IMR-90 (cell line): Measurements from ENCODE around the gene INPP5D. TPM values are rescaled to one million over a fixed set of nuclear protein-coding genes. Genes with fewer than 3 reads are reported as not detected.

Experiments
- ATAC-seq: fragments of 200-7000 bp; cut with Tn5 transposase; 2 replicates; pipeline ENCODE4 v1.9.1; 2020; ENCODE audit warnings: low read depth, mild to moderate bottlenecking, moderate library complexity
- BruUV-seq: library from RNA; stranded (reverse); fragments of 400-500 nt; replicated peaks from 2 replicates; lab custom pipeline; 2021; lab: Mats Ljungman, UMichigan
- CTCF ChIA-PET: fragments of 300-600 bp; formaldehyde crosslinking; extraction: SDS; loops from one replicate; lab custom pipeline; 2021; ENCODE audit warnings: antibody characterized with exemption; lab: Yijun Ruan, JAX
- POLR2A ChIA-PET: fragments of 300-600 bp; sonication (Branson Sonifier 250); formaldehyde crosslinking; loops from one replicate; lab custom pipeline; 2022; ENCODE audit warnings: antibody characterized with exemption; ENCODE audit not compliant: unreplicated experiment; lab: Charles Lee
- DNase-seq: peaks from one replicate; pipeline ENCODE4 v3.0.0; 2013
- H2AFZ ChIP-seq: replicated peaks from 2 replicates; pipeline ENCODE3; 2013; ENCODE audit warnings: low read length, mild to moderate bottlenecking; ENCODE audit not compliant: poor library complexity
- H2AK5ac ChIP-seq: 2 replicates; pipeline ENCODE4 v1.6.1; 2013; ENCODE audit warnings: low read depth, low read length, inconsistent platforms
- H2AK9ac ChIP-seq: replicated peaks from 2 replicates; pipeline ENCODE3; 2013; ENCODE audit warnings: mild to moderate bottlenecking, low read depth, low read length, moderate library complexity; ENCODE audit not compliant: poor library complexity
- H2BK120ac ChIP-seq: 2 replicates; pipeline ENCODE4 v1.6.1; 2013; ENCODE audit warnings: low read depth, low read length, inconsistent platforms
- H2BK15ac ChIP-seq: 3 replicates; pipeline ENCODE4 v1.6.1; 2013; ENCODE audit warnings: low read depth, low read length, inconsistent platforms
- H2BK20ac ChIP-seq: 2 replicates; pipeline ENCODE4 v1.6.1; 2013; ENCODE audit warnings: low read depth, mild to moderate bottlenecking, inconsistent platforms, low read length, moderate library complexity
- H2BK5ac ChIP-seq: 2 replicates; pipeline ENCODE4 v1.6.1; 2013; ENCODE audit warnings: mild to moderate bottlenecking, low read depth, low read length, inconsistent platforms; ENCODE audit not compliant: poor library complexity, severe bottlenecking
- H3K14ac ChIP-seq: replicated peaks from 2 replicates; pipeline ENCODE4 v1.6.1; 2013; ENCODE audit warnings: low read depth, low read length, inconsistent platforms
- H3K18ac ChIP-seq: 2 replicates; pipeline ENCODE4 v1.6.1; 2013; ENCODE audit warnings: low read depth, low read length, control low read depth
- H3K23ac ChIP-seq: 2 replicates; pipeline ENCODE4 v1.6.1; 2013; ENCODE audit warnings: low read depth, low read length, inconsistent platforms
- H3K27ac ChIP-seq: 2 replicates; pipeline ENCODE4 v1.5.1; 2013; ENCODE audit warnings: mild to moderate bottlenecking, control low read depth, low read length; ENCODE audit not compliant: insufficient read depth
- H3K27me3 ChIP-seq: 2 replicates; pipeline ENCODE4 v1.6.1; 2013; ENCODE audit warnings: low read length; ENCODE audit not compliant: control insufficient read depth, insufficient read depth
- H3K36me3 ChIP-seq: 2 replicates; pipeline ENCODE4 v1.6.1; 2013; ENCODE audit warnings: low read length, mixed read lengths; ENCODE audit not compliant: control insufficient read depth, insufficient read depth
- H3K4ac ChIP-seq: 2 replicates; pipeline ENCODE4 v1.6.1; 2013; ENCODE audit warnings: low read depth, low read length, inconsistent platforms
- H3K4me1 ChIP-seq: 2 replicates; pipeline ENCODE4 v1.6.1; 2013; ENCODE audit warnings: low read length, mixed read lengths; ENCODE audit not compliant: control insufficient read depth, insufficient read depth
- H3K4me2 ChIP-seq: 2 replicates; pipeline ENCODE4 v1.6.1; 2013; ENCODE audit warnings: low read depth, mild to moderate bottlenecking, control low read depth, low read length, moderate library complexity
- H3K4me3 ChIP-seq: 2 replicates; pipeline ENCODE4 v1.5.1; 2013; ENCODE audit warnings: low read depth, mild to moderate bottlenecking, control low read depth, low read length, moderate library complexity; ENCODE audit not compliant: insufficient read depth
- H3K56ac ChIP-seq: 2 replicates; pipeline ENCODE4 v1.6.1; 2013; ENCODE audit warnings: low read length, inconsistent platforms; ENCODE audit not compliant: insufficient read depth; ENCODE audit errors: extremely low read depth
- H3K79me1 ChIP-seq, 2 experiments: 2 replicates each; pipeline ENCODE4 v1.6.1; 2013; ENCODE audit warnings: low read length in 2 of 2, inconsistent platforms in 1 of 2, low read depth in 1 of 2
- H3K9ac ChIP-seq: 2 replicates; pipeline ENCODE4 v1.6.1; 2013; ENCODE audit warnings: low read depth, low read length, control low read depth
- H3K9me1 ChIP-seq: 2 replicates; pipeline ENCODE4 v1.6.1; 2013; ENCODE audit warnings: low read length, inconsistent platforms; ENCODE audit not compliant: insufficient read depth
- H3K9me3 ChIP-seq: 2 replicates; pipeline ENCODE4 v1.6.1; 2013; ENCODE audit warnings: low read length; ENCODE audit not compliant: control insufficient read depth, insufficient read depth
- H4K20me1 ChIP-seq: 2 replicates; pipeline ENCODE4 v1.6.1; 2013; ENCODE audit warnings: low read length, inconsistent platforms; ENCODE audit not compliant: insufficient read depth
- H4K5ac ChIP-seq: 2 replicates; pipeline ENCODE4 v1.6.1; 2013; ENCODE audit warnings: mild to moderate bottlenecking, low read depth, low read length, control low read depth
- H4K8ac ChIP-seq, 2 experiments: 2 replicates each; pipeline ENCODE4 v1.6.1; 2013; ENCODE audit warnings: low read depth in 2 of 2, low read length in 2 of 2, control low read depth in 1 of 2, inconsistent platforms in 1 of 2
- H4K91ac ChIP-seq: 2 replicates; pipeline ENCODE4 v1.6.1; 2013; ENCODE audit warnings: low read depth, low read length, inconsistent platforms; ENCODE audit not compliant: insufficient read depth
- SMC3 ChIP-seq: fragments of 150-350 bp; IDR thresholded peaks from 2 replicates; pipeline ENCODE4 v1.6.1; 2016; ENCODE audit warnings: low read depth, mild to moderate bottlenecking, antibody characterized with exemption, low read length, moderate library complexity
- WGBS, 2 experiments: methylation state at CpG; one replicate each; pipeline versions ENCODE4 v1.1.5 to v1.1.7; 2013; ENCODE audit warnings: missing lambda C conversion rate in 2 of 2; ENCODE audit not compliant: insufficient read length in 1 of 2; ENCODE audit errors: extremely low coverage in 2 of 2; 5-methylcytosine and 5-hydroxymethylcytosine counted together
- dilution Hi-C: fragments of 300-500 bp; cut with HindIII; formaldehyde crosslinking; loops from one replicate; pipeline ENCODE4 v1.14.3; 2018; ENCODE audit warnings: low sequenced_read_pairs; ENCODE audit not compliant: unreplicated experiment
- in situ Hi-C: fragments of 300-500 bp; cut with MboI; formaldehyde crosslinking; loops from 3 replicates; pipeline ENCODE4 v1.14.3; 2019; ENCODE audit warnings: low sequenced_read_pairs, inconsistent platforms, mixed read lengths
- intact Hi-C: fragments of 100-400 bp; cut with micrococcal nuclease; formaldehyde crosslinking; loops from 2 replicates; pipeline ENCODE4 v1.10.0; 2022
- polyA plus RNA-seq, 3 experiments: library from polyadenylated mRNA; depleted of rRNA; stranded (reverse); fragments of >200 nt; gene quantifications; 2 replicates each; pipeline ENCODE4 v1.2.3, GENCODE V29; 2012; ENCODE audit warnings: low replicate concordance in 1 of 3
- total RNA-seq: library from RNA; depleted of rRNA; stranded (reverse); fragments of >200 nt; gene quantifications from 2 replicates; pipeline ENCODE4 v1.2.3, GENCODE V29; 2012

INPP5D gene
- total and polyA plus RNA-seq, 2 of the 4 experiments (the other 2 are of a cell fraction) = 0.18 to 0.29 TPM

GRCh38 chr2:233021771-233022170, 38.4 kb upstream of the INPP5D start:
- Histone ChIP-seq H2BK15ac (no peak overlapping the region), H2BK120ac (no peak overlapping the region), H4K8ac (no peak overlapping the region), H2AK9ac (no peak overlapping the region), H3K9ac (no peak overlapping the region), H3K36me3 (no peaks in the 10 kb centered on the region), H3K9me3 (no peaks in the 10 kb centered on the region), H3K4me2 (no peak overlapping the region), H2BK5ac (no peak overlapping the region), H4K20me1 (no peaks in the 10 kb centered on the region), H2BK20ac (no peak overlapping the region), H2AK5ac (no peak overlapping the region), H3K18ac (no peak overlapping the region), H4K5ac (no peak overlapping the region), H3K9me1 (no peaks in the 10 kb centered on the region), H3K4me1 (no peaks in the 10 kb centered on the region), H3K27ac (no peak overlapping the region), H2AFZ (peak overlapping the region; percentile 33), H3K27me3 (peaks cover 6% of the 10 kb centered on the region), H3K4me3 (no peak overlapping the region), H3K4ac (no peak overlapping the region), H3K14ac (no peak overlapping the region), H3K79me1 (no peaks in the 10 kb centered on the region), H3K56ac (no peak overlapping the region), H4K91ac (no peak overlapping the region), H3K23ac (no peak overlapping the region)
- no peak for ATAC-seq
- WGBS, 2 experiments = 20% methylated on average over 2 of the region's 8 CpGs; no CpG with 5 or more reads in 1 of the 2 experiments
- TF ChIP-seq SMC3 = no peak
- dilution Hi-C loops (no loop called here), intact Hi-C loops (no loop called here), in situ Hi-C loops (no loop called here)
- BruUV-seq = no TSS peak
- peak; percentile 31 for DNase-seq
- ChIA-PET CTCF (interaction anchor here (0.6 kb wide), 1 partner anchor 12 kb away, joined by 3 read pairs; no protein-coding TSS in a partner anchor), POLR2A (no interaction called here)
